ENCODE results near the gene EID2B.

Gene EID2B

DNA sequence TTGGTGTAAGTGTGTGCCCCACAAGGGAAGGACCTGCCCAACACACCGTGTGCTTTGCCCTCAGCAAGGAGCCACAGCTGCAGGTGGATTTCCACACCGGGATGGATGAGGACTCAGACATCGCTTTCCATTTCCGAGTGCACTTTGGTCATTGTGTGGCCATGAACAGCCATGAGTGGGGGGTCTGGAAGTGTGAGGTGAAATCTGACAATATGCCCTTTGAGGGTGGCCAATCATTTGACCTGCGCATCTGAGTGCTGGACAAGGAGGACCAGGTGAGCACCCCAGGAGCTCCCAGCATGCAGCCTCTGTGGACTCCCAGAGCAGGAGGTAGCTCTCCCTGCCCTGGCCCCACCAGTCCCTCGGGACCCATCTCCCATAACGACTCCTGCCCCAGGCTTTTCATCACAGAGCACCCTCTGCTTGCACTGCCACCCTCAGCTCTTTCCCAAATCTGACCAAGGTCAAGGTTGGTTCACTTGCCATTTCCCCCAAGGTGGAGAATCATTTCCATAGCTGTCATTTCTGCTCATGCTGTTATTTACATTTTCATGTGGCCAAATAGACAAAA lies 20.5 kb upstream of the EID2B start:
- H3K27me3 ChIP-seq (ENCODE audit: control insufficient read depth in 2 of 2, insufficient read depth in 2 of 2, low read length in 2 of 2), result peaks cover 0 to 6% of the 10 kb centered on the region in 2 donors
- H3K4me3 ChIP-seq (ENCODE audit: low read length in 2 of 2), result no peak overlapping the region
- no peak overlapping the region for H3K27ac ChIP-seq (ENCODE audit: low read depth in 2 of 2, low read length in 2 of 2)
- no peaks in the 10 kb centered on the region for H3K36me3 ChIP-seq (ENCODE audit: control insufficient read depth in 2 of 2, insufficient read depth in 2 of 2, low read length in 2 of 2)
- H3K9ac ChIP-seq (ENCODE audit: low read depth in 1 of 2, low read length in 2 of 2), result no peak overlapping the region
- no peaks in the 10 kb centered on the region for H3K9me3 ChIP-seq (ENCODE audit: control insufficient read depth in 2 of 2, low read length in 2 of 2)
- H3K4me1 ChIP-seq (ENCODE audit: control insufficient read depth in 2 of 2, insufficient read depth in 2 of 2, low read length in 2 of 2), result no peaks in the 10 kb centered on the region

DNA sequence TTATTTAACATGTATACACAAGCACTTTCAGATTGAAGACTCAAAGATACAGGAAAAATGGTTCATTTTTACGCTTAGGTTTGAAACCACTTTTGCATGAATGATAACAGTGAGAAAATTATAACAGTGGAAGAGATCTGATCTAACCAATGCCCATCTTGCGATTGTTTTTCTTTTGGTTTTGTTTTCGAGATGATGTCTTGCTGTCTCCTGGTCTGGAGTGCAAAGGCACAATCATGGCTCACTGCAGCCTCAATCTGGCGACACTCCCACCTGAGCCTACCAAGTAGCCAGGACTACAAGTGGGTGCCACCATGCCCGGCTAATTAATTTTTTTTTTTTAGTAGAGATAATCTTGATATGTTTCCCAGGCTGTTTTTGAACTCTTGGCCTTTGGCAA lies 17.5 kb upstream of the EID2B start:
- Histone ChIP-seq H3K4me3 (ENCODE audit: low read length in 2 of 2) (no peak overlapping the region), H3K36me3 (ENCODE audit: control insufficient read depth in 2 of 2, insufficient read depth in 2 of 2, low read length in 2 of 2) (no peaks in the 10 kb centered on the region), H3K9me3 (ENCODE audit: control insufficient read depth in 2 of 2, low read length in 2 of 2) (no peaks in the 10 kb centered on the region), H3K27me3 (ENCODE audit: control insufficient read depth in 2 of 2, insufficient read depth in 2 of 2, low read length in 2 of 2) (peaks cover 5 to 6% of the 10 kb centered on the region in 2 donors), H3K27ac (ENCODE audit: low read depth in 2 of 2, low read length in 2 of 2) (no peak overlapping the region), H3K4me1 (ENCODE audit: control insufficient read depth in 2 of 2, insufficient read depth in 2 of 2, low read length in 2 of 2) (no peaks in the 10 kb centered on the region), H3K9ac (ENCODE audit: low read depth in 1 of 2, low read length in 2 of 2) (no peak overlapping the region)

GRCh38 chr19:39546599-39546998 lies 13.9 kb upstream of the EID2B start:
- Histone ChIP-seq H3K9me3 (ENCODE audit: control insufficient read depth in 2 of 2, low read length in 2 of 2) (no peaks in the 10 kb centered on the region), H3K4me1 (ENCODE audit: control insufficient read depth in 2 of 2, insufficient read depth in 2 of 2, low read length in 2 of 2) (no peaks in the 10 kb centered on the region), H3K36me3 (ENCODE audit: control insufficient read depth in 2 of 2, insufficient read depth in 2 of 2, low read length in 2 of 2) (no peaks in the 10 kb centered on the region), H3K27ac (ENCODE audit: low read depth in 2 of 2, low read length in 2 of 2) (no peak overlapping the region), H3K27me3 (ENCODE audit: control insufficient read depth in 2 of 2, insufficient read depth in 2 of 2, low read length in 2 of 2) (peaks cover 0 to 8% of the 10 kb centered on the region in 2 donors), H3K9ac (ENCODE audit: low read depth in 1 of 2, low read length in 2 of 2) (no peak overlapping the region), H3K4me3 (ENCODE audit: low read length in 2 of 2) (no peak overlapping the region)

DNA sequence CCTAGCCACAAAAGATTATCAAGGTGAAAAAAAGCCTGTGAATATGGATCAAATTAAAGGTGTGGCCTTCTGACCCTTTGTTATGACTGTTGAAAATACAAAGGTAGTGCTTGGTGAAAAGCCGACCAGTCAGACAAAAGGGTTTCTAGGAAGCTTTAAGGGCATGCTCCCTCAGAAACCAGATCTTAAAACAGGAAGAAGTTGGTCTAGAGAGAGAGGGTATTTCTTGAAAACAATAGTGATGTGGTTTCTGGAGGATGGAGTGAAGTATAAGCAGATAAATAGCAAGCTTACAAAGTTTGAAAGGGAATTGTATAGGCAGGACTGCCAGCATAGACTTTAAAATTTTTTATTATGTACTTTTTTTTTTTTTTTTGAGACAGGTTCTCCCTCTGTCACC lies 12.3 kb upstream of the EID2B start:
- Histone ChIP-seq H3K9ac (ENCODE audit: low read depth in 1 of 2, low read length in 2 of 2) (no peak overlapping the region), H3K4me3 (ENCODE audit: low read length in 2 of 2) (no peak overlapping the region), H3K9me3 (ENCODE audit: control insufficient read depth in 2 of 2, low read length in 2 of 2) (no peaks in the 10 kb centered on the region), H3K27me3 (ENCODE audit: control insufficient read depth in 2 of 2, insufficient read depth in 2 of 2, low read length in 2 of 2) (peaks cover 0 to 8% of the 10 kb centered on the region in 2 donors), H3K4me1 (ENCODE audit: control insufficient read depth in 2 of 2, insufficient read depth in 2 of 2, low read length in 2 of 2) (no peaks in the 10 kb centered on the region), H3K27ac (ENCODE audit: low read depth in 2 of 2, low read length in 2 of 2) (no peak overlapping the region), H3K36me3 (ENCODE audit: control insufficient read depth in 2 of 2, insufficient read depth in 2 of 2, low read length in 2 of 2) (no peaks in the 10 kb centered on the region)

DNA sequence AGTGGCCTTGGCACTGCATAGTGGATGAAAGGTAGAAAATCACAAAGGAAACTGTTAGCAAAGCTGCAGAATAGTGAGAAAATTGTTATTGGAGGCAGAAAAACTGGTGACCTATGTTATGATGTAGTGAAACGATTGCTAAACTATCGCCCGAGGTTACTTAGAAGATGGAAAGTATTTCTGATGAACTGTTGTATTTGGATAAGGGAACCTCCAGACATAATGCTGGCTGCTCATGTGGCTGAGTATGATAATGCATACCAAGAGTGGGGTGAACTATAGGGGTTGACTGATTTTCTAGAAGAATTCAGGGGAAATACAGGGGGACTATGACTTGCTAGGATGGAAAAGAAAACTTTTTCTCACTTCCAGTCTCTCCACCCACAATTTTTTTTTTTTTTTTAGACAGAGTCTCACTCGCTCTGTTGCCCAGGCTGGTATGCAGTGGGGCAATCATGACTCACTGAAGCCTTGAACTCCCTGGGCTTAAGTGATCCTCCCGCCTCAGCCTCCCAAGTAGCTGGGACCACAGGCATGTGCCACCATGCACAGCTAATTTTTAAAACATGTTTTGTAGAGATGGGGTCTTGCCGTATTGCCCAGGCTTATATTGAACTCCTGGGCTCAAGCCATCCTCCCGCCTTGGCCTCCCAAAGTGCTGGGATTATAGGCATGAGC lies 11.7 kb upstream of the EID2B start:
- H3K27me3 ChIP-seq (ENCODE audit: control insufficient read depth in 2 of 2, insufficient read depth in 2 of 2, low read length in 2 of 2), result peaks cover 0 to 8% of the 10 kb centered on the region in 2 donors
- no peak overlapping the region for H3K9ac ChIP-seq (ENCODE audit: low read depth in 1 of 2, low read length in 2 of 2)
- H3K36me3 ChIP-seq (ENCODE audit: control insufficient read depth in 2 of 2, insufficient read depth in 2 of 2, low read length in 2 of 2), result no peaks in the 10 kb centered on the region
- H3K4me1 ChIP-seq (ENCODE audit: control insufficient read depth in 2 of 2, insufficient read depth in 2 of 2, low read length in 2 of 2), result peaks cover 0 to under 1% of the 10 kb centered on the region in 2 donors
- H3K27ac ChIP-seq (ENCODE audit: low read depth in 2 of 2, low read length in 2 of 2), result no peak overlapping the region
- H3K9me3 ChIP-seq (ENCODE audit: control insufficient read depth in 2 of 2, low read length in 2 of 2), result no peaks in the 10 kb centered on the region
- H3K4me3 ChIP-seq (ENCODE audit: low read length in 2 of 2), result no peak overlapping the region

GRCh38 chr19:39543477-39543857 lies 10.8 kb upstream of the EID2B start:
- Histone ChIP-seq H3K27ac (ENCODE audit: low read depth in 2 of 2, low read length in 2 of 2) (no peak overlapping the region), H3K9me3 (ENCODE audit: control insufficient read depth in 2 of 2, low read length in 2 of 2) (no peaks in the 10 kb centered on the region), H3K36me3 (ENCODE audit: control insufficient read depth in 2 of 2, insufficient read depth in 2 of 2, low read length in 2 of 2) (no peaks in the 10 kb centered on the region), H3K27me3 (ENCODE audit: control insufficient read depth in 2 of 2, insufficient read depth in 2 of 2, low read length in 2 of 2) (peaks cover 0 to 8% of the 10 kb centered on the region in 2 donors), H3K9ac (ENCODE audit: low read depth in 1 of 2, low read length in 2 of 2) (no peak overlapping the region), H3K4me3 (ENCODE audit: low read length in 2 of 2) (no peak overlapping the region), H3K4me1 (ENCODE audit: control insufficient read depth in 2 of 2, insufficient read depth in 2 of 2, low read length in 2 of 2) (peaks cover 6% of the 10 kb centered on the region in 2 donors)

DNA sequence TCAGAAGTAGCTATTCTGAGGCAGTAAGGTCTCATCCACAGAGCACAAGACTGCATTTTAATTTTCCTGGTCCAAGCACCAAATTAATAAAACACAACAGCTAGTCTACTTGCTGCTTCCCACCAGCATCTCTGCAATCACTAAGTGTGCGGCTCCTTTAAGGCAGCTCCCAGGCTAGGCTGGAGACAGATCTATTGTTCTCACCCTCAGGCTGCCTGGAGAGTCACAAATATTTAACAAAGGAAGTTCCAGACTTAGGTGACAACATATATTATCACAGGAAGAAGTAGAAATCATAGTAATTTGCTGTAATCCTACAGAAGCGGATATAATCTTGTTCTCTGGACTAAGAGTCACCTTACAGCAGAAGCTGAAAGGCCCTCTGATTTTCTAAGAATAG lies 9.6 kb upstream of the EID2B start:
- no peaks in the 10 kb centered on the region for H3K9me3 ChIP-seq (ENCODE audit: control insufficient read depth in 2 of 2, low read length in 2 of 2)
- peaks cover 0 to 8% of the 10 kb centered on the region in 2 donors for H3K27me3 ChIP-seq (ENCODE audit: control insufficient read depth in 2 of 2, insufficient read depth in 2 of 2, low read length in 2 of 2)
- H3K27ac ChIP-seq (ENCODE audit: low read depth in 2 of 2, low read length in 2 of 2), result no peak overlapping the region
- peaks cover 6% of the 10 kb centered on the region in 2 donors for H3K4me1 ChIP-seq (ENCODE audit: control insufficient read depth in 2 of 2, insufficient read depth in 2 of 2, low read length in 2 of 2)
- no peak overlapping the region for H3K9ac ChIP-seq (ENCODE audit: low read depth in 1 of 2, low read length in 2 of 2)
- H3K36me3 ChIP-seq (ENCODE audit: control insufficient read depth in 2 of 2, insufficient read depth in 2 of 2, low read length in 2 of 2), result no peaks in the 10 kb centered on the region
- no peak overlapping the region for H3K4me3 ChIP-seq (ENCODE audit: low read length in 2 of 2)

DNA sequence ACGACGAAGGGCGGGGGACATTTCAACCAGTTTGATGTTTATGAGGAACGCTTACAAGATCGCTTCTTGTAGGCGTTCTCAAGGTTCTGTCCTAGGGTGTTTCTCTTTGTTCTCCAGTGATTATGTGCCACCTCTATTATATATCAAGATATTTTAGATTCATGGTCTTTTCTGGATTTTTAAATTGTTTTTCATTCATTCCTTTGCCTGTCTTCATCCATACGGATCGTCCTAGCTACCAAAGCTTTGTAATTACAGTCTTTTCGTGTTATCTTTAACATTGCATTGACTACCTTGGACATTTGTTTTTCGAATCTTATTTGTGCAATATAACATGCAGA lies 7.7 kb upstream of the EID2B start:
- H3K9me3 ChIP-seq (ENCODE audit: control insufficient read depth in 2 of 2, low read length in 2 of 2), result no peaks in the 10 kb centered on the region
- peaks cover 6% of the 10 kb centered on the region in 2 donors for H3K4me1 ChIP-seq (ENCODE audit: control insufficient read depth in 2 of 2, insufficient read depth in 2 of 2, low read length in 2 of 2)
- no peak overlapping the region for H3K27ac ChIP-seq (ENCODE audit: low read depth in 2 of 2, low read length in 2 of 2)
- H3K4me3 ChIP-seq (ENCODE audit: low read length in 2 of 2), result peak overlapping the region; percentile 81 to 85
- H3K27me3 ChIP-seq (ENCODE audit: control insufficient read depth in 2 of 2, insufficient read depth in 2 of 2, low read length in 2 of 2), result peaks cover 0 to 3% of the 10 kb centered on the region in 2 donors
- peak overlapping the region in 1 of 2 donors; percentile 82 for H3K9ac ChIP-seq (ENCODE audit: low read depth in 1 of 2, low read length in 2 of 2)
- H3K36me3 ChIP-seq (ENCODE audit: control insufficient read depth in 2 of 2, insufficient read depth in 2 of 2, low read length in 2 of 2), result no peaks in the 10 kb centered on the region

DNA sequence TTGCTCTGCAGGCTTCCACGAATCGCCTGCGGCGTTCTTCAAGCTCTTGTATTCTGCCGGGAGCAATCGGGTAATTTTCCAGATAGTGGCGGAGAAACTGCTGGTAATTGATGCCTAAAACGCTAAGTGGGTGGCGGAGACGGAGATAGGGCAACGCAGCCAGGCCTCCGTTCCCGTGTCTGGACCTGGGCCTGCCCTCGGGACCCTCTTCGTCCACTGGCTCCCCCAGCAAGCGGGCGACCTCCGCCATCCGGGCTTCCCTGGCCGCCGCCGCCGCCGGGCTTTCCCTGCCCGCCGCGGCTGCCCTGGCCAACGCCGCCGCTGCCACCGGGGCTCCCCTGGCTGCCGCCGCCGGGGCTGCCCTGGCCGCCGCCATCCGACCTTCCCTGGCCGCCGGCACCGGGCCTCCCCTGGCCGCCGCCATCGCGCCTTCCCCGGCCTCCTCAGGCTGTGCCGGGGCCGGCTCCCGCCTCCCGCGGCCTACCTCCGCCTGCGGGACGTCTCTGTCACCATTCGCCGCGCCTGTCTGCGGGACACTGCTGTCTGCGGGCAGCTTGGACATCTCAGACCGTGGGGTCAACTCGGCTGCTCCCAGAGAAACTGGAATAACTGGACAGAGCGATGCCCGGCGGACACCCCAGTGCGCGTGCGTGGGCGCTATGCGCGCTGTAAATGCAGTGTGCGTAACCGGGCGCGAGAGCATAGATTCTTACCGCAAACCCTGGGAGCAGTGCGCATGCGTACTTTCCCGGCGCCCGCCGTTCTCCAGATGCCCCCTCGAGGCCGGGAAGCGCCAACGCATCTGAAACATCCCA lies 7.1 kb upstream of the EID2B start, which contains the start of gene EID2:
EID2 (minus strand) TSS at position 644 of the 815 bp plus-strand sequence; CDS start at position 562, 82 bp downstream.
- H3K4me3 ChIP-seq (ENCODE audit: low read length in 2 of 2), result peak within 1 kb of the TSS; percentile 81 to 85
- H3K27me3 ChIP-seq (ENCODE audit: control insufficient read depth in 2 of 2, insufficient read depth in 2 of 2, low read length in 2 of 2), result peaks cover 0 to 3% of the 10 kb centered on the region in 2 donors
- H3K4me1 ChIP-seq (ENCODE audit: control insufficient read depth in 2 of 2, insufficient read depth in 2 of 2, low read length in 2 of 2), result peaks cover 6% of the 10 kb centered on the region in 2 donors
- peak within 1 kb of the TSS; percentile 74 to 82 for H3K9ac ChIP-seq (ENCODE audit: low read depth in 1 of 2, low read length in 2 of 2)
- no peaks in the 10 kb centered on the region for H3K36me3 ChIP-seq (ENCODE audit: control insufficient read depth in 2 of 2, insufficient read depth in 2 of 2, low read length in 2 of 2)
- H3K27ac ChIP-seq (ENCODE audit: low read depth in 2 of 2, low read length in 2 of 2), result peak within 1 kb of the TSS; percentile 84 to 93
- H3K9me3 ChIP-seq (ENCODE audit: control insufficient read depth in 2 of 2, low read length in 2 of 2), result no peaks in the 10 kb centered on the region

- peak overlapping the region; percentile 79 to 85 for H3K4me3 ChIP-seq (ENCODE audit: low read length in 2 of 2)
- H3K9me3 ChIP-seq (ENCODE audit: control insufficient read depth in 2 of 2, low read length in 2 of 2), result no peaks in the 10 kb centered on the region
- peaks cover 0 to 3% of the 10 kb centered on the region in 2 donors for H3K27me3 ChIP-seq (ENCODE audit: control insufficient read depth in 2 of 2, insufficient read depth in 2 of 2, low read length in 2 of 2)
- peaks cover 6% of the 10 kb centered on the region in 2 donors for H3K4me1 ChIP-seq (ENCODE audit: control insufficient read depth in 2 of 2, insufficient read depth in 2 of 2, low read length in 2 of 2)
- no peaks in the 10 kb centered on the region for H3K36me3 ChIP-seq (ENCODE audit: control insufficient read depth in 2 of 2, insufficient read depth in 2 of 2, low read length in 2 of 2)
- peak overlapping the region; percentile 58 to 82 for H3K9ac ChIP-seq (ENCODE audit: low read depth in 1 of 2, low read length in 2 of 2)
- peak overlapping the region; percentile 16 to 93 for H3K27ac ChIP-seq (ENCODE audit: low read depth in 2 of 2, low read length in 2 of 2)
Measured at GRCh38 chr19:39539165-39539517, 6.5 kb upstream of the EID2B start.

Measured in mucosa of rectum (tissue), 2 donors.